ENCODE results near the gene CACUL1. TPM values are rescaled to one million over a fixed set of nuclear protein-coding genes. Genes with fewer than 3 reads are reported as not detected.

The CACUL1 gene
- total RNA-seq, 2 experiments from 2014 or later, result 12.0 to 27.6 TPM

DNA sequence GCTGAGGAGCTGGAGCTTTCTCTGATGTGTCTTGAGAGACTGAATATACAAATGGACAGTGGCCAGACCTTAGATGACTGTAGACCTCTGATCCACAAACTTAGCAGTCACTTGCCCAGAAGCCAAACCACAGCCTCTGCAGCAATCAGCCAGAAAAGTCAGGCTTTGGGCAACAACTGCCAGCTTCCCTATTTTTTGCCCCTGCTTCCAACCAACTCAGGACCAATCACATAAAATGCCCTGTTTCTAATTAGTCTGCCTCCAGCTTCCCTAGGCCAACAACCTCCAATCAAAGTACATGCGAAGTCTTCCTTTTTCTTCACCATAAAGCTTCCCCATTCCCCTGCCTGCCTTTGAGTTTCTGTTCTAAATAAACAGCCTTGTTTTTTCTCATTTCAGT lies 37.8 kb upstream of the CACUL1 start:
- BruUV-seq (replicated peaks), result no TSS peak
- ChIA-PET POLR2A (interaction anchor here (0.7 kb wide), 1 partner anchor 99 kb away, joined by 4 read pairs; no protein-coding TSS in a partner anchor), CTCF (ENCODE audit: unreplicated experiment) (no interaction called here)
- Histone ChIP-seq H4K20me1 (ENCODE audit: insufficient read depth, low read length) (no peaks in the 10 kb centered on the region), H3K4me2 (ENCODE audit: low read length) (no peak overlapping the region), H3K4me3 (ENCODE audit: low read depth, low read length, poor library complexity, severe bottlenecking) (no peak overlapping the region), H3K36me3 (ENCODE audit: insufficient read depth, low read length) (no peaks in the 10 kb centered on the region), H3K79me2 (ENCODE audit: insufficient read depth, low read depth, low read length) (no peaks in the 10 kb centered on the region), H3K9me2 (ENCODE audit: insufficient read depth, low read length) (no peaks in the 10 kb centered on the region), H3K9me3 (ENCODE audit: low read length) (no peaks in the 10 kb centered on the region), H3K4me1 (ENCODE audit: insufficient read depth, low read length, poor library complexity, severe bottlenecking) (no peaks in the 10 kb centered on the region), H3K27ac (ENCODE audit: low read depth, low read length, poor library complexity, severe bottlenecking) (no peak overlapping the region), H2AFZ (ENCODE audit: low read length) (no peak overlapping the region)
- DNase-seq (ENCODE audit: low spot score), result no peak
- intact Hi-C loops (cut with micrococcal nuclease; ENCODE audit: unreplicated experiment), result no loop called here
- TF ChIP-seq EZH2phosphoT487 (IDR thresholded peaks at IDR 0.05; ENCODE audit: borderline replicate concordance, low read depth, low read length), result no peak
- TF ChIP-seq, protein P1, sequence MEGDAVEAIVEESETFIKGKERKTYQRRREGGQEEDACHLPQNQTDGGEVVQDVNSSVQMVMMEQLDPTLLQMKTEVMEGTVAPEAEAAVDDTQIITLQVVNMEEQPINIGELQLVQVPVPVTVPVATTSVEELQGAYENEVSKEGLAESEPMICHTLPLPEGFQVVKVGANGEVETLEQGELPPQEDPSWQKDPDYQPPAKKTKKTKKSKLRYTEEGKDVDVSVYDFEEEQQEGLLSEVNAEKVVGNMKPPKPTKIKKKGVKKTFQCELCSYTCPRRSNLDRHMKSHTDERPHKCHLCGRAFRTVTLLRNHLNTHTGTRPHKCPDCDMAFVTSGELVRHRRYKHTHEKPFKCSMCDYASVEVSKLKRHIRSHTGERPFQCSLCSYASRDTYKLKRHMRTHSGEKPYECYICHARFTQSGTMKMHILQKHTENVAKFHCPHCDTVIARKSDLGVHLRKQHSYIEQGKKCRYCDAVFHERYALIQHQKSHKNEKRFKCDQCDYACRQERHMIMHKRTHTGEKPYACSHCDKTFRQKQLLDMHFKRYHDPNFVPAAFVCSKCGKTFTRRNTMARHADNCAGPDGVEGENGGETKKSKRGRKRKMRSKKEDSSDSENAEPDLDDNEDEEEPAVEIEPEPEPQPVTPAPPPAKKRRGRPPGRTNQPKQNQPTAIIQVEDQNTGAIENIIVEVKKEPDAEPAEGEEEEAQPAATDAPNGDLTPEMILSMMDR (conservative IDR thresholded peaks at IDR 0.05; ENCODE audit: low read length), result no peak

DNA sequence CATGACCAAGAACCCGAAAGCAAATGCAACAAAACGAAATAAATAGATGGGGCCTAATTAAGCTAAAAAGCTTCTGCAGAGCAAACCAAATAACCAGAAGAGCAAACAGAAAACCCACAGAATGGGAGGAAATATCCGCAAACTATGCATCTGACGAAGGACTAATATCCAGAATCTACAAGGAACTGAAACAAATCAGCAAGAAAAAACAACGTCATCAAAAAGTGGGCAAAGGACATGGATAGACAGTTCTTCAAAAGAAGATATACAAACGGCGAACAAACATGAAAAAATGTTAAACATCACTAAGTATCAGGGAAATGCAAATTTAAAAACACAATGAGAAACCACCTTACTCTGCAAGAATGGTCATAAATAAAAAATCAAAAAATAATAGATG lies 35.3 kb upstream of the CACUL1 start:
- Histone ChIP-seq H3K9me3 (ENCODE audit: low read length) (no peaks in the 10 kb centered on the region), H2AFZ (ENCODE audit: low read length) (no peak overlapping the region), H4K20me1 (ENCODE audit: insufficient read depth, low read length) (no peaks in the 10 kb centered on the region), H3K79me2 (ENCODE audit: insufficient read depth, low read depth, low read length) (no peaks in the 10 kb centered on the region), H3K9me2 (ENCODE audit: insufficient read depth, low read length) (no peaks in the 10 kb centered on the region), H3K4me3 (ENCODE audit: low read depth, low read length, poor library complexity, severe bottlenecking) (no peak overlapping the region), H3K27ac (ENCODE audit: low read depth, low read length, poor library complexity, severe bottlenecking) (no peak overlapping the region), H3K4me1 (ENCODE audit: insufficient read depth, low read length, poor library complexity, severe bottlenecking) (no peaks in the 10 kb centered on the region), H3K4me2 (ENCODE audit: low read length) (no peak overlapping the region), H3K36me3 (ENCODE audit: insufficient read depth, low read length) (no peaks in the 10 kb centered on the region)
- ChIA-PET POLR2A (interaction anchor here (0.7 kb wide), 1 partner anchor 1069 kb away, joined by 3 read pairs; no protein-coding TSS in a partner anchor), CTCF (ENCODE audit: unreplicated experiment) (no interaction called here)
- DNase-seq (ENCODE audit: low spot score), result no peak
- intact Hi-C loops (cut with micrococcal nuclease; ENCODE audit: unreplicated experiment), result no loop called here
- no TSS peak for BruUV-seq (replicated peaks)
- TF ChIP-seq, protein P1 (conservative IDR thresholded peaks at IDR 0.05; ENCODE audit: low read length), result no peak
- TF ChIP-seq EZH2phosphoT487 (IDR thresholded peaks at IDR 0.05; ENCODE audit: borderline replicate concordance, low read depth, low read length), result no peak

DNA sequence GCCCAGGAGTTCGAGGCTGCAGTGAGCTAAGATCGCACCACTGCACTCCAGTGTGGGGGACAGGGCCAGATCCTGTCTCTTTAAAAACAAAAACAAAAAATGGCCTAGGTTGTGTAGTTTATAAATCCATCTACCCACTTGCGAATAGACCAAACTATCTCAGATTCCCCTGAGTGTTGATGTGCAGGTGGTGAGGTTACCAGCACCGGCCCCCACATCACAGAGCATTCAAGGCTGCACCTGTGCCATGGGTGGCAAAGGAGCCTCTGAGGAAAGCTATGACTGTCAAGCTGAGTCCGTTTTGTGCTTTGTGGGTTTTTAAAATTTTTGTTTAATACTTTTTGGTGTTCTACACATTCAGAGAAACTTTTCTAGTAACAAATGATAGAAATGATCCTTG lies 30.8 kb upstream of the CACUL1 start:
- POLR2A ChIA-PET, result interaction anchor here (0.5 kb wide), 1 partner anchor 25 kb away, joined by 3 read pairs; no protein-coding TSS in a partner anchor
- intact Hi-C loops (cut with micrococcal nuclease; ENCODE audit: unreplicated experiment), result no loop called here

More for the DNA sequence above, 30.8 kb upstream of the CACUL1 start:
- CTCF ChIA-PET (ENCODE audit: unreplicated experiment), result no interaction called here
- Histone ChIP-seq H3K9me2 (ENCODE audit: insufficient read depth, low read length) (no peaks in the 10 kb centered on the region), H3K9me3 (ENCODE audit: low read length) (no peaks in the 10 kb centered on the region), H3K36me3 (ENCODE audit: insufficient read depth, low read length) (no peaks in the 10 kb centered on the region), H3K79me2 (ENCODE audit: insufficient read depth, low read depth, low read length) (no peaks in the 10 kb centered on the region), H3K27ac (ENCODE audit: low read depth, low read length, poor library complexity, severe bottlenecking) (no peak overlapping the region), H2AFZ (ENCODE audit: low read length) (no peak overlapping the region), H3K4me1 (ENCODE audit: insufficient read depth, low read length, poor library complexity, severe bottlenecking) (no peaks in the 10 kb centered on the region), H3K4me2 (ENCODE audit: low read length) (no peak overlapping the region), H3K4me3 (ENCODE audit: low read depth, low read length, poor library complexity, severe bottlenecking) (no peak overlapping the region), H4K20me1 (ENCODE audit: insufficient read depth, low read length) (no peaks in the 10 kb centered on the region)
- no peak for DNase-seq (ENCODE audit: low spot score)
- no peak for TF ChIP-seq EZH2phosphoT487 (IDR thresholded peaks at IDR 0.05; ENCODE audit: borderline replicate concordance, low read depth, low read length)
- TF ChIP-seq, protein P1 (conservative IDR thresholded peaks at IDR 0.05; ENCODE audit: low read length), result no peak
- BruUV-seq (replicated peaks), result no TSS peak
